CD14-positive monocyte (primary cell): ENCODE data around the gene SRRD. TPM values are rescaled to one million over a fixed set of nuclear protein-coding genes. Genes with fewer than 3 reads are reported as not detected.
"Not testable (repeated sequence)": the region's sequence is repeated elsewhere in the genome, so short reads cannot be mapped to it uniquely, and the experiment has no call there.

ENCODE experiments used
- DNase-seq, 3 donors: peaks; one replicate each; pipeline ENCODE4 v3.0.0-alpha.2; 2011 to 2022
- H2AFZ ChIP-seq: 2 replicates; pipeline ENCODE4 v1.6.0; 2012; ENCODE audit warnings: mild to moderate bottlenecking, low read depth, low read length, inconsistent platforms; ENCODE audit not compliant: insufficient read depth, poor library complexity, severe bottlenecking
- H3K27ac ChIP-seq, 2 donors: 1 replicate in 1 of 2; 2 replicates in 1 of 2; pipeline ENCODE4 v1.5.1; 2012 to 2013; ENCODE audit warnings: low read length in 2 of 2, control low read depth in 1 of 2, inconsistent platforms in 1 of 2, low read depth in 1 of 2, mild to moderate bottlenecking in 1 of 2
- H3K27me3 ChIP-seq, 2 donors: one replicate each; pipeline versions ENCODE4 v1.6.0 to v1.6.1; 2011 to 2013; ENCODE audit warnings: low read length in 2 of 2; ENCODE audit not compliant: control insufficient read depth in 2 of 2, insufficient read depth in 2 of 2
- H3K36me3 ChIP-seq, 2 donors: replicated peaks in 1 of 2; 1 replicate in 1 of 2; 2 replicates in 1 of 2; pipeline versions ENCODE4 v1.5.1 to v1.6.1; 2012 to 2013; ENCODE audit warnings: low read length in 2 of 2, control low read depth in 1 of 2, inconsistent platforms in 1 of 2, mild to moderate bottlenecking in 1 of 2; ENCODE audit not compliant: insufficient read depth in 2 of 2, control insufficient read depth in 1 of 2
- H3K4me1 ChIP-seq, 2 donors: 1 replicate in 1 of 2; 2 replicates in 1 of 2; pipeline versions ENCODE4 v1.5.1 to v1.6.1; 2012 to 2013; ENCODE audit warnings: low read length in 2 of 2, control low read depth in 1 of 2, inconsistent platforms in 1 of 2, mild to moderate bottlenecking in 1 of 2, moderate library complexity in 1 of 2; ENCODE audit not compliant: insufficient read depth in 2 of 2, control insufficient read depth in 1 of 2
- H3K4me2 ChIP-seq: replicated peaks from 2 replicates; pipeline ENCODE3; 2012; ENCODE audit warnings: low read length, moderate library complexity, mild to moderate bottlenecking; ENCODE audit not compliant: poor library complexity, severe bottlenecking; ENCODE audit errors: extremely low read depth
- H3K4me3 ChIP-seq, 3 experiments: fragments of 200-600 bp in 1 of 3; sonication (generic) in 1 of 3; replicated peaks in 1 of 3; 1 replicate in 2 of 3; 2 replicates in 1 of 3; pipeline ENCODE4 v1.5.1; 2011 to 2013; ENCODE audit warnings: low read length in 3 of 3, mild to moderate bottlenecking in 3 of 3, control low read depth in 2 of 3, low read depth in 2 of 3, inconsistent platforms in 1 of 3, moderate library complexity in 1 of 3
- H3K79me2 ChIP-seq: 2 replicates; pipeline ENCODE4 v1.6.0; 2012; ENCODE audit warnings: mild to moderate bottlenecking, control low read depth, inconsistent platforms, low read length, moderate library complexity; ENCODE audit not compliant: insufficient read depth
- H3K9ac ChIP-seq: 2 replicates; pipeline ENCODE4 v1.6.0; 2017; ENCODE audit warnings: low read length, mild to moderate bottlenecking; ENCODE audit not compliant: insufficient read depth, poor library complexity, severe bottlenecking
- H3K9me3 ChIP-seq, 2 donors: replicated peaks in 1 of 2; 1 replicate in 1 of 2; 2 replicates in 1 of 2; pipeline versions ENCODE4 v1.5.1 to v1.6.1; 2012 to 2013; ENCODE audit warnings: low read length in 2 of 2, control low read depth in 1 of 2; ENCODE audit not compliant: control insufficient read depth in 1 of 2, insufficient read depth in 1 of 2
- H4K20me1 ChIP-seq: 2 replicates; pipeline ENCODE4 v1.6.0; 2012; ENCODE audit warnings: mild to moderate bottlenecking, low read length, control low read depth, moderate library complexity; ENCODE audit not compliant: insufficient read depth
- H3K27ac Mint-ChIP-seq, 7 donors: one replicate each; pipeline ENCODE4 v1.8.0; 2020; ENCODE audit warnings: mild to moderate bottlenecking in 7 of 7, mixed read lengths in 7 of 7, moderate library complexity in 6 of 7, inconsistent platforms in 2 of 7
- H3K27me3 Mint-ChIP-seq, 3 donors: one replicate each; pipeline ENCODE4 v1.8.0; 2021 to 2022; ENCODE audit warnings: low read depth in 3 of 3, mild to moderate bottlenecking in 3 of 3, mixed read lengths in 3 of 3, moderate library complexity in 3 of 3, inconsistent platforms in 1 of 3
- H3K36me3 Mint-ChIP-seq, 2 donors: one replicate each; pipeline ENCODE4 v1.8.0; 2020; ENCODE audit warnings: mixed read lengths in 2 of 2, inconsistent platforms in 1 of 2, mild to moderate bottlenecking in 1 of 2
- H3K4me1 Mint-ChIP-seq: one replicate; pipeline ENCODE4 v1.8.0; 2020; ENCODE audit warnings: mild to moderate bottlenecking, mixed read lengths
- H3K4me3 Mint-ChIP-seq, 2 donors: one replicate each; pipeline ENCODE4 v1.8.0; 2020; ENCODE audit warnings: mild to moderate bottlenecking in 2 of 2, mixed read lengths in 2 of 2, moderate library complexity in 1 of 2
- H3K9me3 Mint-ChIP-seq, 7 donors: one replicate each; pipeline ENCODE4 v1.8.0; 2020 to 2022; ENCODE audit warnings: mixed read lengths in 7 of 7, mild to moderate bottlenecking in 6 of 7, moderate library complexity in 6 of 7, inconsistent platforms in 2 of 7
- WGBS: methylation state at CpG from one replicate; pipeline ENCODE4 v1.1.5; 2013; ENCODE audit warnings: missing lambda C conversion rate; ENCODE audit not compliant: insufficient coverage; 5-methylcytosine and 5-hydroxymethylcytosine counted together
- intact Hi-C, 2 donors: fragments of 100-400 bp; cut with micrococcal nuclease; formaldehyde crosslinking; loops; one replicate each; pipeline versions ENCODE4 v1.15.0 to v1.15.1; 2023
- polyA plus RNA-seq, 3 donors: library from polyadenylated mRNA; depleted of rRNA in 1 of 3; unstranded in 2 of 3; stranded (reverse) in 1 of 3; fragments of 300-500 nt in 2 of 3; fragments of >200 nt in 1 of 3; fragmentation: Illumina TruSeq in 2 of 3; gene quantifications; 1 replicate in 2 of 3; 2 replicates in 1 of 3; pipeline ENCODE4 v1.2.3, GENCODE V29; 2012 to 2021
- TF ChIP-seq, protein P1 (sequence below): fragments of 200-600 bp; IDR thresholded peaks from one replicate; pipeline ENCODE4 v1.8.0; 2022; ENCODE audit warnings: antibody characterized with exemption, mild to moderate bottlenecking

SRRD gene
- polyA plus RNA-seq, 3 donors, result 3.7 to 15.0 (median 10.0) TPM

DNA sequence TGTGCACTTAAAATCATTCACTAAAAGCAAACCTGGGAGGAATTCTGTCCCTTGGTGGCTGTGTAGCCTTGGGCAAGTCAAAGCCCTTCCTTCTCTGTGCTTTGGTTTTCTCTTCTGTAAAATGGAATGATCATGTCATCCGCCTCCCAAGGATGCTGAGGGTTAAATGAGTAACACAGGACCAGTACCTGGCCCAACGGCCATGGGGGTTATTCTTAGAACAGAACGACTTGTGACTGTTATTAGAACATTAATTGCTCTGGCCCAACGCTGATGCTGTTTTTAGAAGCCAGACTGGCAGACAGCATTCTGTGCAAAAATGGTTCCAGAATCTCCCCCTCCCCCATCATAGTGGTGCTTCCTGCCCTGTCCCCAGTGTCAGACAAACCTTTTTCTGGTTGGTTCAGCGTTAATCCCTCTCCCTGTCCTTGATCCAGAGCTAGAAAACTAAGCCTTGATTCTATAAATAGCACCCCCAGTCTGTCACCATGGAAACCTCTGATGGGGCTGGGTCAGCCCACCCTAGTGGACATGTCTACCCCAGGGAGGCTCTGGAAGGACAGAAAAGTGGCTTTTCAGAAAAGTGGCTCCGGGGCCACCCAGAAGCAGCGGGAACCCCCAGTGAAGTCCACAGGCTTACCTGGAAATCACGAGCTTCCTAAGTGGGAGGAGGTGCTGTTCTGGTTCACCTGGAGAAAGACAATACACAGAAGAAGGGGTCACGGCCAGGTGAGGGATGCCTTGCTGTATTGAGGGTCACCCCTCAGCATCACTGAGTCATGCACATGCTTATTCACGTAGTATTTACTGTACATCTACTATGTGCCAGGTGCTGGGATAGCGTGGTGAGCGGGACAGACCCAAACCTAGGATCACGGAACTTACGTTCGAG, 44.1 kb downstream of the SRRD start:
- H3K36me3 Mint-ChIP-seq, result peaks cover 77 to 93% of the 10 kb centered on the region in 2 donors
- peaks cover 69 to 92% of the 10 kb centered on the region in 2 donors for H3K36me3 ChIP-seq

DNA sequence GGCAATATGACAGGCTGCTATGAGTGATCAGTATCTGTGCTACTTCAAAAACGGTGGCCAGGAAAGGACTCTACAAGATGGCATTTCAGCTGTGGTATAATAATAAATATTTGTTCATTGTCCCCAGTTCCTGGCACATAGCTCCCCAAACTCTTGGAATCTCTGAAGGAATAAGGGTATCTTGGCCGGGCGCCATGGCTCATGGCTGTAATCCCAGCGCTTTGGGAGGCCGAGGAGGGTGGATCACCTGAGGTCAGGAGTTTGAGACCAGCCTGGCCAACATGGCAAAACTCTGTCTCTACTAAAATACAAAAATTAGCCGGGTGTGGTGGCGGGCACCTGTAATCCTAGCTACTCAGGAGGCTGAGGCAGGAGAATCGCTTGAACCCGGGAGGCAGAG, 44.8 kb downstream of the SRRD start:
- peaks cover 11 to 12% of the 10 kb centered on the region in 2 donors for H3K4me1 ChIP-seq
- H3K36me3 ChIP-seq, result peaks cover 76 to 94% of the 10 kb centered on the region in 2 donors
- H2AFZ ChIP-seq, H3K9ac ChIP-seq, DNase-seq, H3K27me3 Mint-ChIP-seq, intact Hi-C loops, H3K4me3 ChIP-seq, H4K20me1 ChIP-seq, H3K9me3 Mint-ChIP-seq, H3K4me3 Mint-ChIP-seq, H3K4me2 ChIP-seq, H3K79me2 ChIP-seq, H3K9me3 ChIP-seq, H3K27me3 ChIP-seq: not testable (repeated sequence)
- peaks cover 76 to 97% of the 10 kb centered on the region in 2 donors for H3K36me3 Mint-ChIP-seq
- WGBS, result 67% methylated on average over 1 of the region's 9 CpGs
- peak overlapping the region in 1 of 2 donors; percentile 73 for H3K27ac ChIP-seq
- H3K4me1 Mint-ChIP-seq, result peaks cover 17% of the 10 kb centered on the region
- peak overlapping the region in 5 of 7 donors; percentile 53 to 95 (median 89) for H3K27ac Mint-ChIP-seq

More for the DNA sequence above, 44.1 kb downstream of the SRRD start:
- 91% methylated on average over 11 of the region's 15 CpGs for WGBS
- Histone ChIP-seq H3K4me1 (peaks cover 11 to 12% of the 10 kb centered on the region in 2 donors), H3K4me2 (no peak overlapping the region), H4K20me1 (no peaks in the 10 kb centered on the region), H3K9me3 (no peaks in the 10 kb centered on the region), H3K79me2 (no peaks in the 10 kb centered on the region), H2AFZ (no peak overlapping the region), H3K27ac (no peak overlapping the region), H3K9ac (no peak overlapping the region), H3K4me3 (no peak overlapping the region), H3K27me3 (no peaks in the 10 kb centered on the region)
- Mint-ChIP-seq H3K9me3 (peaks cover 0 to 2% (median 0%) of the 10 kb centered on the region in 7 donors), H3K27ac (peak overlapping the region in 4 of 7 donors; percentile 53 to 95 (median 83)), H3K4me3 (no peak overlapping the region), H3K27me3 (peaks cover 0 to 2% (median 2%) of the 10 kb centered on the region in 3 donors), H3K4me1 (peaks cover 17% of the 10 kb centered on the region)
- intact Hi-C loops, result no loop called here
- no peak for DNase-seq
- TF ChIP-seq, protein P1, sequence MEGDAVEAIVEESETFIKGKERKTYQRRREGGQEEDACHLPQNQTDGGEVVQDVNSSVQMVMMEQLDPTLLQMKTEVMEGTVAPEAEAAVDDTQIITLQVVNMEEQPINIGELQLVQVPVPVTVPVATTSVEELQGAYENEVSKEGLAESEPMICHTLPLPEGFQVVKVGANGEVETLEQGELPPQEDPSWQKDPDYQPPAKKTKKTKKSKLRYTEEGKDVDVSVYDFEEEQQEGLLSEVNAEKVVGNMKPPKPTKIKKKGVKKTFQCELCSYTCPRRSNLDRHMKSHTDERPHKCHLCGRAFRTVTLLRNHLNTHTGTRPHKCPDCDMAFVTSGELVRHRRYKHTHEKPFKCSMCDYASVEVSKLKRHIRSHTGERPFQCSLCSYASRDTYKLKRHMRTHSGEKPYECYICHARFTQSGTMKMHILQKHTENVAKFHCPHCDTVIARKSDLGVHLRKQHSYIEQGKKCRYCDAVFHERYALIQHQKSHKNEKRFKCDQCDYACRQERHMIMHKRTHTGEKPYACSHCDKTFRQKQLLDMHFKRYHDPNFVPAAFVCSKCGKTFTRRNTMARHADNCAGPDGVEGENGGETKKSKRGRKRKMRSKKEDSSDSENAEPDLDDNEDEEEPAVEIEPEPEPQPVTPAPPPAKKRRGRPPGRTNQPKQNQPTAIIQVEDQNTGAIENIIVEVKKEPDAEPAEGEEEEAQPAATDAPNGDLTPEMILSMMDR, result no peak
